Left cardiac atrium (tissue), 2 donors: ENCODE data around the gene TAB2. TPM values are rescaled to one million over a fixed set of nuclear protein-coding genes. Genes with fewer than 3 reads are reported as not detected.

Experiments used
- total RNA-seq, 2 donors: library from RNA; stranded (reverse); fragmentation: NEBNext Ultra II Directional; extraction: Animal tissue kit (Norgen Biotek cat#: 25700); gene quantifications; one replicate each; pipeline ENCODE4 v1.2.1, GENCODE V29; 2021
- donor health status: DM: no; HTN: yes; CAD: no; lungs with severe emphysema.
- donor health status: DM: yes; HTN: yes; CAD: no.

Gene TAB2
- total RNA-seq, 2 donors from 2014 or later, result 45.6 to 56.3 TPM

Other genes starting within 250 kb of the TAB2 start
- gene SUMO4, start 82.5 kb downstream of the TAB2 start, total RNA-seq, result under 1 TPM; 0.63 to 0.71 TPM
- gene ZC3H12D, start 167.3 kb downstream of the TAB2 start, total RNA-seq, result 1 to 10 TPM in 1 of 2 donors, under 1 TPM in 1; 0.47 to 1.6 TPM
- 10 to 100 TPM; 18.1 to 23.3 TPM for gene PPIL4, start 228.3 kb downstream of the TAB2 start, total RNA-seq
- 10 to 100 TPM; 46.0 to 59.4 TPM for gene GINM1, start 248.7 kb downstream of the TAB2 start, total RNA-seq